ENCODE results near the gene BAIAP2. TPM values are rescaled to one million over a fixed set of nuclear protein-coding genes. Genes with fewer than 3 reads are reported as not detected.
"Not testable (repeated sequence)": the region's sequence is repeated elsewhere in the genome, so short reads cannot be mapped to it uniquely, and the experiment has no call there.

BAIAP2 gene
- total RNA-seq, 1 donor from 2014 or later: 48.7 TPM

DNA sequence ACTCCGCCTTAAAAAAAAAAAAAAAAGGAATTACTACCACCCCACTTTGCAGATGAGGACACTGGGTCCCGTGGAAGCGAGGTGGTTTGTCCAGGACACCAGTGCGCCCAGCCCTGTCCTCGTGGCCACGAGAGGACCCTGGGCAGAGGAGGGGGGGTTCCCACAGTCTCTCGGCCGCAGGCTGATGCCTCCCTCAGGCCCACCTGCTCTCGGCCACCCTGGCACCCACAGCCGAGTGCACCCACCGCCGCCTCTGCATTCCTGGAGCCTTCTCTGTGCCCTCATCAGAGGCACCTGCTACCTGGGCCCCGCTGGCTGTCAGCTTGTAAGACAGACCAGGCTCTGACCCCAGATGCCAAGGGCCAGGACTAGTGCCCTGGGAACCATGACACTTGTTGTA, 102.3 kb downstream of the BAIAP2 start:
- no peak for DNase-seq (ENCODE audit: low spot score)

DNA sequence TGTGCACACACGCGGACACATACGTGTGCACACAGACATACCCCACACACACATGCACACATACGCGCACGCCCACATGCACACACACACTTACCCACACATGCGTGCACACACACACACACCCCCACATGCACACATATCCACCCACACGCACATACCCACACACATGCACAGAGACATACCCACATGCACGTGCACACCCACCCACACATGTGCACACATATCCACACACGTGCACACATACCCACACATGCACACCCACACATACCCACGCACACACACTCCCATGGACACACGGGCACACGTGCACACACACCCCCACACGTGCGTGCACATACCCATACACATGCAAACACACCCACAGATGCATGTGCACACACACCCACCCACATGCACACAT, 103.1 kb downstream of the BAIAP2 start:
- DNase-seq (ENCODE audit: low spot score): no peak

DNA sequence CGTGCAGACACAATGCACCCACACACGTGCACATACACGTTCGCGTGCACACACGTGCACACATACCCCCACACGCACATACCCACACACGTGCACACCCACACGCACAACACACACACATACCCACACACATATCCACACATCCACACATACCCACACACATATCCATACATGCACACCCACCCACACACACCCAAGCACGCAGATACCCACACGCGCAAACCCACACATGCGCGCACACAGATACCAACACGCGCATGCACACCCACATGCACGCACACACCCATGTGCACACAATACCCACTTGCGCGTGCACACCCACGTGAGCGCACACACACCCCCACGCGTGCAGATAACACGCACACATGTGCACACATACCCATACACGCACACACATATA, 103.5 kb downstream of the BAIAP2 start:
- DNase-seq (ENCODE audit: low spot score): no peak

DNA sequence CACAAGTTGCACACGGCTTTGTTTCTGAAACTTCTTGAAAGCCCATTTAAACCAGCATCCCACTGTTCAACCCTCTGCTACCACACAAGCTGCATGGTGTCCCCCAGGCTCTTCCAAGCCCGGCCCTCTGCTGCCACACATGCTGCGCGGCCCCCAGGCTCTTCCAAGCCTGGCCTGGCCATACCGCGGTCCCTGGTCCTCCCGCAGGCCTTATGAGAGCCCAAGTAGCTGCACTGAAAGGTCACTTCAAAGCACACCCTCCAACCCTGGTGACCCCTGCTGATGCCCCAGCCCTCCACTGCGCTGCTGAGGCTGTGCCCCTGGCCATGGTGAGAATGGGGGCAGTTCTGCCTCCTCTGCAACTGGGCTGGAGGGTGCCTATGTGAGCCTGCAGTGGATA, 104.5 kb downstream of the BAIAP2 start:
- no peak for DNase-seq (ENCODE audit: low spot score)

DNA sequence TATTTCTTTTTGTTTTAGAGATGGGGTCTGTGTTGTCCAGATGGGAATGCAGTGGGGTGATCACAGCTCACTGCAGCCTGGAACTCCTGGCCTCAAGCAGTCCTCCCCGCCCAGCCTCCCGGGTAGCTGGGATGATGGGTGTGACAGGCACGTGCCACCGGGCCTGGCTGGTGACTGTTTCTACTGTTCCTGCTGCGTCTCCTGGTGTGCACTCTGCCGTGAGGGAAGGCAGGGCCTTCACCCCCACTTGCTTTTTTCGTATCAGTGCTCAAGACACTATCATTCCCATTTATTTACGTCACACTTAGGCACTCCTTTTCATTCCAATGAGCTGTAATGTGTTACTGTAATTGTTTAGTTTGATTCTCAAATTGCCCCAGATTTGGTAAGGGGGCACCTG, 105.1 kb downstream of the BAIAP2 start:
- no peak for DNase-seq (ENCODE audit: low spot score)

DNA sequence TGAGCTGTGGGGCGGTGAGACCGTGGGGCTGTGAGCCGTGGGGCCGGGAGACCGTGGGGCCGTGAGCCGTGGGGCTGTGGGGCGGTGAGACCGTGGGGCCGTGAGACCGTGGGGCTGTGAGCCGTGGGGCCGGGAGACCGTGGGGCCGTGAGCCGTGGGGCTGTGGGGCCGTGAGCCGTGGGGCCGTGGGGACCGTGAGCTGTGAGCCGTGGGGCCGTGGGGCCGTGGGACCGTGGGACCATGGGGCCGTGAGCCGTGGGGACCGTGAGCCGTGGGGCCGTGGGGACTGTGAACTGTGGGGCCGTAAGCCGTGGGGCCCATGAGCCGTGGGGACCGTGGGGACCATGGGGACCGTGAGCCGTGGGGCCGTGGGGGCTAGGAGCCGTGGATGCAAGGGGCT, 105.7 kb downstream of the BAIAP2 start:
- DNase-seq (ENCODE audit: low spot score): no peak

DNA sequence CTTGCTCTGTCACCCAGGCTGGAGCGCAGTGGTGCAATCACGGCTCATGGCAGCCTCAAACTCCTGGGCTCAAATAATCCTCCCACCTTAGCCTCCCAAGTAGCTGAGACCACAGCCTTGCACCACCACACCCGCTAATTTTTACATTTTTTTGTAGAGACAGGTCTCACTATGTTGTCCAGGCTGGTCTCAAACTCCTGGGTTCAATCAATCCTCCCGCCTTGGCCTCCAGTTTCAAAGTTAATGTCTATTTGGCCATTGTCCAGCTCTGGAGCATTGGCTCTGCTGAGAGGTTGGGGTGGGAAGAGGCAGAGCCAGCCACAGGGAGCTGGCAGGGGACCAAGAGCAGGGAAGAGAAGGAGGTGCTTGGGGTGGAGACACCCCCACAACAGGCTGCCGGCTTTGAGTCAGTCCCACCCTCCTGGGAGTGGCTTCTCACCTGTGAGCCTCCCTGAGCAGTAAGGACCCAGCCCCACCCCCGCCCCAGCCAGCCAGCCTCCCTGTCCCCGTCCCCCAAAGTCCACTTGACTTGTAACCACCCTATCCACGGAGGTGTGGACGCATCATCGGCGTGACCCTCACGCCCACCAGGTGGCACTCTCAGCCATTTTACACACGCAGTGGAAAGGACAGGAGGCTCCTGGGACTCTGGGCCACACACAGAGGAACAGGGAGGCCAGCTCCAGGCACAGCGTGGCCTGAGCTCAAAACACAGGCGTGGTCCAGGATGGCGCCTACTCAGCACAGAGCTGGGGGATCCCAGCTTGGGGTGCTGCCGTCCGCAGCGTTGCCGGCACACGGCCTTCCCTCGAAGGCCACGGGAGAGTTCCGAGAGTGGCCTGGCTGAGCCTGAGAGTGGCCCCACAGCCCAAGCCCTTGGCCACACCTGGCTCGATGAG, 107.6 kb downstream of the BAIAP2 start:
- peak; percentile 75 for DNase-seq (ENCODE audit: low spot score)

DNA sequence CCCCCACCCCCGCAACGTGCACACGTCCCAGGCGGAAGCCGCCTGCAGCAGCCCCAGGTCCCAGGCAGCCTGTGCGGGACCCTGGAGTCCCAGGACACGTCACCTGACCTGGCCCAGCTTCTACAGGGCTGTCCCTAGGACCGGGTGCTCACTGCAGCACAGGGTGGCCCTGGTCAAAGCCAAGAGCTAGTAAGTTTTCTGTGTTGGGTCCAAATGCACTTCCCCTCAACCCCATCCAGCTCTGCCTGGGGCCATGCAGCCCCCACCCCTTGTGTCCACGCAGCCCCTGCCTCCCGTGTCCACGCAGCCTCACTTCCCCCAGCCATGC, 108.2 kb downstream of the BAIAP2 start:
- DNase-seq (ENCODE audit: low spot score): no peak

DNA sequence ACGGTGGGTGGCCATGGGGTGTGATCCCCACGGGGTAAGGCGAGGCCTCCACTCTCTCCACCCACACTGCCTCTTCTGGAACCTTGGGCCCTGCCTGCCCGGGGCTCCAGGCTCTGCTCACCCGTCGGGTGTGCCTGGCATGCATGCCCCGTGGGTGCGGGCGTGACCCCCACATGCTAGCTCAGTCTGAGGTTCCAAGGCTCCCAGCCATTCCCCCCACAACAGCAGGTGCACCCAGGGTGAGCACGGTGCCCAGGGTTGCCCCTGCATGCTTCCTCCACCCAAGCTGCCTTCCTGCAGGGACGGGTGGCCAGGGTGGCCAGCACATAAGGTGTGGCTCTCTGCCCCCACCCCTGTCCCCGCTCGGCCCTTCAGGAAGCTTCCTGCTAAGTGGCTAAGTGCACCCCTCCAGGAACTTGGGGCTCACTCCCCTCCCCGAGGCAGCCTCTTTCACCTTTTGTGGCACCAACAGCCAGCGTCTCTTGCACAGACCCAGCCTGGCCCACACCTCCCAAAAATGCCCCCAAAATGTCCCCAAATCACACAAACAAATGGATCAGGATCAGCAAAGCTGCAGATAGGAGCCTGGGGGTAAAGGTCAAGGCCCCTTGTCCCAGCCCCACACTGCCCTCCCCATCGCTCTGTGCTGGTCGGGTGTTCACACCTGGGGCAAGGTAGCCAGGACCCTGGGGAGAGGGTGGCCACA, 108.9 kb downstream of the BAIAP2 start:
- DNase-seq (ENCODE audit: low spot score): no peak

DNA sequence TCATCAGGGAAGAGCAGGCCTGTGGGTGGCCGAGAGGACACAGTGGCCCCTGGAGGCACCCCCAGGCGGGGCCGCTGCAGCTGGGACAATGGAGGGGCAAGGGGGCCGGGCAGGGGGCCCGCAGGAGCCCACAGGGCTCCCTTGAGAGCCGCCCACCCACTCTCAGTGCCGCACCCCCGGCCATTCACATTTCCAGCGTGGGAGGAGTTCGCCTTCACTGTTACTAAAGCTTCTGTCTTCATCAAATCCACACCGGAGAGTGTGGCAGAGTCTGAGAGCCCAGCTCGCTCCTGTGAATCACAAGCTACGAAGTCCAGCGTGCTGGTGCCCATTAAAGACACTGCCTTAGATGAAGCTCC, 109.5 kb downstream of the BAIAP2 start:
- no peak for DNase-seq (ENCODE audit: low spot score)

DNA sequence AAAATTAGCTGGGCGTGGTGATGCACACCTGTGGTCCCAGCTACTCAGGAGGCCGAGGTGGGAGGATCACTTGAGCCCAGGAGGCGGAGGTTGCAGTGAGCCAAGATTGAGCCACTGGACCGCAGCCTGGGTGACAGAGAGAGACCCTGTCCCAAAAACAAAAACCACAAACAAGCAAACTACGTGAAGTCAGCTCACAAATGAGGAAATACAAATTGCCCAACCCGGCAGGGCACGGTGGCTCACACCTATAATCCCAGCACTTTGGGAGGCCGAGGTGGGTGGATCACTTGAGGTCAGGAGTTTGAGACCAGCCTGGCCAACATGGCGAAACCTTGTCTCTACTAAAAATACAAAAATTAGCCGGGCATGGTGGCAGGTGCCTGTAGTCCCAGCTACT, 111.3 kb downstream of the BAIAP2 start:
- DNase-seq (ENCODE audit: low spot score): not testable (repeated sequence)

DNA sequence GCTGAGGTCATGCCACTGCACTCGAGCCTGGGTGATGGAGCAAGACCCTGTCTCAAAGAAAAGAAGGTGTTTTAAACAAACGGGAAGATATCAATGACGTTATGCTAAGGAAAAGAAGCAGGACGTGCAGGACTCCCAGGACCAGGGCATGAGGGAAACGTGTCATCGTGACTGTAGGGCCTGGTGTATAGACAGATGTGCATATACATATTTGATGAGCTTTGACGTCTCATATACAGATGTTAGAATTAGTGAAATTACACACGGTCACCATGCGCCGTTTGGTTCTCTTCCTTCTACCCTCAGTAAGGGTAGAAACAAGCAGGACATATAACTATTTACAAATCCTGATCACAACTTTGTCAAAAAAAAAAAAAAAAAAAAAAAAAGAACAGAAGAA, 112.8 kb downstream of the BAIAP2 start:
- DNase-seq (ENCODE audit: low spot score): no peak

DNA sequence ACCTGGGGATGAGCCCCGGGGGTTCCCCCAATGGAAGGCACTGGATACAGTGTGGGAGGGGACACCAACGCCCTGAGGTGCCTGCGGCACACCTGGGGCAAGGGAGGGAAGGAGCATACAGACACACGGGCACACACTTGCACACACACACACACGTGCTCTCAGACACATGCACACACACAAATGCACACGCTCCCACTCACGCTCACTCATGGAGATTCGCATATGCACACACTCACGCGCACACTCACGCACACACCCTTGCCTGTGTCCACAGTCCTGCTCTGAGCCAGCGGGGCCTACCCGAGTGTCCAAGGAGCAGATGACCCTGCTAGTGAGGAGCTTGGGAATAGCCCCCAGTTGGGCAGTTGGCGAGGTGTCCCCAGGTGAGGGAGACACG, 113.6 kb downstream of the BAIAP2 start:
- no peak for DNase-seq (ENCODE audit: low spot score)

DNA sequence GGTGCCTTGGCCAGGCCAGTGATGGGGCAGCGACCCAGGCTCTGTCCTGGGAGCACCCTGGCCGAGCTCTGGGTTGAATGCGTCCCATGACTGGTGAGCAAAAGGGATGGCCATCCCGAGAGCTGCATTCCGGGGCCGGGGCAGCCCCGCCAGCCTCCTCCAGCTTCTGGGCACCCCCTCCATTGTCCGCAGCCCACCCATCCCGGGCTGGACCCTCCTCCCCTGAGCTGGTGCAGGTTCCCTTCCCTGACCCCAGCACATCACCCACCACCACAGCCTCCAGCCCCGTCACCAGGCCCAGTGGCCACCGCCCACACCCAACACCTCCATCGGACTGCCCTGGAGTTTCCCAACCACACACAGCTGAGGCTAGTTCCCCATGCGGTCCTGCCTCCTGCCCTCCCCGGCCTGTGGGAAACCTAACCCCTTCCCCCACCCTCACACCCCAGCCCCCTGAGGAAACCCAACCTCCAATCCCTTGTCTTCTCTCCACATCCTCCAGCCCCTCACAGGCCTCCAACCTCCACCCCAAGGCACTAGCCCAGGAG, 114.1 kb downstream of the BAIAP2 start:
- no peak for DNase-seq (ENCODE audit: low spot score)

DNA sequence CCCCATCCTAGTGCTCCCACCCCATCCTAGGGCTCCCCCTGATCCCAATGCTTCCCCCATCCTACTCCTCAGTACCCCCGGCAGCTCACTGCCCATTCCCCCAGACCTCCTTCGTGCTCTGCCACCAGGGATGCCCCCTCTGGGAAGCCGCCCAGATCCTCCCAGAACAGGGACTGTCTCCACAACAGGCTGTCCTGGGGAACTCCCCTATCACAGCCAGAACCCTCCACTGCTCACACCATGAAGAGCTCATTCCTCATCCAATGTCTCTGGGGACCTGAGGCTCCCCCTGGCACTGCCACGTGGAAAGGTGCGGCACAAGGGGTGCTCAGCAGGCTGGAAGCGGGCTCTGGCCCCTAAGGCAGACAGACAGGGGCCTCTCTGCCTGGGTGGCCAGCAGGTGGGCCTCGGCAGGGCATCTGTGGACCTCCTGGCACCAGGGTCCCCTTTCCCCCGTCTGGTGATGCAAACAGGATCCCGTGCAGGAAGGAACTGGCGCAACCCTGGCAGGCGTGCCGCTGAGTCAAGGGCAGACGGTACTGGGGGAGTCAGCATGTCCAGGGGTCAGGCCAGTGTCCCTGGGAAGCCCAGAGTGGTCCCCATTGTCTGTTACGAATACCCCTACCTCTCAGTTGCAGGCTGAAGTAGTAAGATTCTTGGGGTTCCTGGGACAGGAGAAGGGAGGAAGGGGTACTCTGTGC, 115.6 kb downstream of the BAIAP2 start:
- no peak for DNase-seq (ENCODE audit: low spot score)

DNA sequence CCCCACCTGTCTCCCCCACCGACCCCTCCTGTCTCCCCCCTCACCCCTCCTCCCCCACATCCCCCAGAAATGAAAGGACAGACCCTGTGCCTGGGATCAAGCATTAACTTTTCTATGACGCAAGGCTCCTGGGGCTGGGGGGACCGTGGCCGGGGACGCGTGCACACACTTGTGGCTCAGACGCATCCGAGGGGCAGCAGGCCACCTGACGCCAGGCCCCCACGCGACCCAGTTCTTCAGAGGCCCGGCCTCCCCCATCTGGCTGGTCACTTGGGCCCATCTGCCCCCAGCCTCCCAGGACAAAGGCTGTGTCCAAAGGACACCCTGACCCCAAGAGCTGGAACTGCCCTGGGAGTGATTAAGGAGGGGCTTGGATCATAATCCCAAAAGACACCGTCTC, 116.3 kb downstream of the BAIAP2 start:
- no peak for DNase-seq (ENCODE audit: low spot score)

DNA sequence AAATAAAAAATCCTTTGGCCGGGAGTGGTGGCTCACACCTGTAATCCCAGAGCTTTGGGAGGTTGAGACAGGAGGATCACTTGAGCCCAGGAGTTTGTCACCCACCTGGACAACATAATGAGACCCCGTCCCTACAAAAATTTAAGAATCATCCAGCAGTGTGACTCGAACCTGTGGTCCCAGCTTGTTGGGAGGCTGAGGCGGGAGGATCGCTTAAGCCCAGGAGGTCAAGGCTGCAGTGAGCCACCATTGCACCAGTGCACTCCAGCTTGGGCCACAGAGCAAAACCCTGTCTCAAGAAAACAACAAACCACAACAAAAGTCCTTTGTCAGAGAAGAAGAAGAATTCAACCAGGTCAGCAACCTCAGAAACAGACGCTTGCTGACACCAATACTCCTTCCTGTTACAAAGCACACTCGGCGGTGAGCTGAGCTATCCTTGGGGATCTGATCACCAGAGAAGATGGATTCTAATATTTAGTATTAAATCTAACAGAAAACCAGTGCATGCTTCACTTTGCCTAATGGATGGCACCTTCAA, 117.4 kb downstream of the BAIAP2 start:
- DNase-seq (ENCODE audit: low spot score): no peak

DNA sequence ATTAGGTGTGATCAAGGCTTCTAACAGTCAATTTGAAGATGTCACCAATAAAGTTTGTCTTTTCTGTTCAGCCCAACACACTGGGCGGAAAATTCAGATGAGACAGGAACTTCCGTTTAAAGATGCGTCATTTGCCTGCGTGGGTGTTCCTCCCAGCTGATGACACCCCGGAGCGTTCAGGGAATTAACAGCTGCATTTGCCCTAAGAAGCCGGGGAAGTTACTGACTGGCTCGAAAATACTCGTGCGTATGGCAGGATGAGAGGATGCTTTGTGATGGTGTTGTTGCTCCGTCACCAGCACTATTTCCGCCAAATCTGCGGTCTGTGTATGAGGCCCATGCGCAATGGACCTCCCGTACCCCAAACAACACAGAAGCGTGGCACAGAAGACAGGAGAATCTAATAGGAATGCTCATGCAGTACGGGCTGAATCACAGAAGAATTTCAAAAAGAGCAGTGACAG, 118.4 kb downstream of the BAIAP2 start:
- no peak for DNase-seq (ENCODE audit: low spot score)

DNA sequence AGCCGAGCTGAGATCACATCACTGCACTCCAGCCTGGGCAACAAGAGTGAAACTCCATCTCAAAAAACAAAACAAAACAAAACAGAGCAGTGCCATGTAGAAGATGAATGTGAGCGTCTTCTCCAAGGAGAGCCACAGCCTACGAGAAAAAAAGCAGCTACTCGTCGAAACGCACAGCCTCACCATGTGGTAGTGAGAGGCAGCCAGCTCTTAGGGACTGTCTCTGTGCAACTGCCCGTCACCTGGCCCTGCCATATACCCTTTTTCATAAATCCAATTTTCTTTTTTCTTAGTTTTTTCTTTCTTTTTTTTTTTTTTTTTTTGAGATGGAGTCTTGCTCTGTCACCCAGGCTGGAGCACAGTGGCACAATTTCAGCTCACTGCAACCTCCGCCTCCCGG, 119.1 kb downstream of the BAIAP2 start:
- DNase-seq (ENCODE audit: low spot score): not testable (repeated sequence)

DNA sequence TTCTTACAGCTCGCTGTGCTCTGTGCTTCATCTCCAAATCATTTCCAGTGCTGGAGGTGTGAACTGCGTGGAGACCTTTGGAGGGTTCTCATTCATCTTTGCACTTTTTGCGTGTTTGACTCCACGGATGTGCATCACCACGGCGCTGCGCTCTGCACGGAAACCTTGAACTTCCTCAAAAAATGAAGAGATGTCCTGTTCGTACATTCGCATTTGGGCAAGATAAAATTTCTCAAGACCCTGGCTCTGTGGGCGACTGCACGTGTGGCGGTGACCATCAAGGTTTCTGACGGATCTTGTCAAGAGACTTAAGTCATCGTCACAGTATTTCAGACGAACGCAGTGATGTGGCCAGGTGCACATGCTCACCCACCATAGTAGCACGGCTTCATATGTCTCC, 120.0 kb downstream of the BAIAP2 start:
- DNase-seq (ENCODE audit: low spot score): no peak

DNA sequence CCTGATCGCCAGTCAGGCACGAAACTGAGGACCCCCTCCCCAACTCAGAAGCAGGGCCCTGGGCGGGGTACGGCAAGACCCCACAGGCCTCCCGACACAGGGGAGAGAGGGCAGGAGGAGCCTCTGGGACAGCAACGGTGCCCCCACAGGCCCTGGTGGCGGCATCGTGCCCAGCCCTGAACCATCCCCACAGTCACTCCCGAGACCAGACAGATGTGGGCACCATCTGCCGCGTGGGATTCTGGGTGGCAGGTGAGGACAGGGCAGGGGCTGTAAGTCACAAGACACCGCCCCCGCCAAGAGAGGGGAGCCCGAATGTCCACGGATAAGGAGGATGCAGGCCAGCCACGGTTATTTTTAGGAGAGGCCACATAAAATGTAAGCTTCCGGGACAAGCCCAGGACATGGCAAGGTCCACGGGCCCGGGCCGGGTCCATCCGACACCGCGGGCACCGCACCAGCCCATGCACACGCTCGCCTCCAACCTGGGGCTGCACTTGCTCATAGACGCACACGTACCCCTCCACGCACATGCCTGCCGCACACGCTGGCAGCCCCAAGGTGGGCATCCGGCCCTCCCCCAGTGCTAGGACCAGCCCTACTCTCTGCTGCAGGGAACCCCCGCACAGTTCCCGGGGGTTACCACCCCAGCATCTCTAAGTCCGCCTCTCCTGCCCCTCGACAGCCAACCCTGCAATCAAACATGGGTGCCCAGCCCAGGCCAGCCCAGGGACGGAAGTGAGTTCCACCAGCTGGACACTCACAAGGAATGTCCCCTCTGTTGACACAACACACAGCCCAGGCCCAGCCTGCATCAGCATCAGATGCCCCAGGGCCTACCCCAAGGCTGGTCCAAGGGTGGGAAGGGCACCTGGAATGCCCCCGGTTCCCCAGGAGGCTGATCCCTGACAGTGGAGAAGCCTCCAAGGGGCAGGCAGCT, 122.2 kb downstream of the BAIAP2 start:
- no peak for DNase-seq (ENCODE audit: low spot score)

Measured in ureter (tissue), 1 donor.